PC-3 (cell line): ENCODE results near the gene PAK4. TPM values are rescaled to one million over a fixed set of nuclear protein-coding genes. Genes with fewer than 3 reads are reported as not detected.

Experiments used
- ATAC-seq: fragments of 200-7000 bp; cut with Tn5 transposase; 2 replicates; pipeline ENCODE4 v1.9.1; 2020; ENCODE audit warnings: mild to moderate bottlenecking, moderate library complexity
- BruUV-seq: library from RNA; stranded (reverse); fragments of 400-500 nt; replicated peaks from 2 replicates; lab custom pipeline; 2021; lab: Mats Ljungman, UMichigan
- CTCF ChIA-PET: fragments of 300-600 bp; sonication (Branson Sonifier 250); formaldehyde crosslinking; loops from one replicate; lab custom pipeline; 2022; ENCODE audit warnings: antibody characterized with exemption; lab: Charles Lee
- POLR2A ChIA-PET: fragments of 300-600 bp; sonication (Branson Sonifier 250); formaldehyde crosslinking; loops from one replicate; lab custom pipeline; 2022; ENCODE audit warnings: antibody characterized with exemption; ENCODE audit not compliant: unreplicated experiment; lab: Charles Lee
- DNase-seq: peaks from one replicate; pipeline ENCODE4 v3.0.0-alpha.2; 2015
- H2AFZ ChIP-seq: fragments of 300-600 bp; sonication (generic); 2 replicates; pipeline ENCODE4 v1.6.0; 2016; ENCODE audit warnings: antibody characterized with exemption, low read length
- H3F3A ChIP-seq: fragments of 300-600 bp; sonication (generic); one replicate; pipeline ENCODE4 v1.6.0; 2017; ENCODE audit warnings: antibody characterized with exemption, low read length, control low read depth, mild to moderate bottlenecking; ENCODE audit not compliant: unreplicated experiment
- H3K27ac ChIP-seq: fragments of 300-600 bp; sonication (generic); 2 replicates; pipeline ENCODE4 v1.5.1; 2016; ENCODE audit warnings: mild to moderate bottlenecking, low read length
- H3K27me3 ChIP-seq: fragments of 300-600 bp; sonication (generic); 2 replicates; pipeline ENCODE4 v1.6.1; 2016; ENCODE audit warnings: low read length, mixed read lengths
- H3K36me3 ChIP-seq: fragments of 300-600 bp; sonication (generic); 2 replicates; pipeline ENCODE4 v1.6.1; 2016; ENCODE audit warnings: low read depth, mixed run types, low read length, mixed read lengths
- H3K4me1 ChIP-seq: fragments of 300-600 bp; sonication (generic); 2 replicates; pipeline ENCODE4 v1.5.1; 2016; ENCODE audit warnings: low read length; ENCODE audit not compliant: insufficient read depth
- H3K4me2 ChIP-seq: fragments of 300-600 bp; sonication (generic); 2 replicates; pipeline ENCODE4 v1.6.0; 2016; ENCODE audit warnings: low read length
- H3K4me3 ChIP-seq: fragments of 300-600 bp; sonication (generic); 2 replicates; pipeline ENCODE4 v1.5.1; 2016; ENCODE audit warnings: mild to moderate bottlenecking, low read length, mixed read lengths
- H3K79me2 ChIP-seq: fragments of 300-600 bp; sonication (generic); 2 replicates; pipeline ENCODE4 v1.6.1; 2017; ENCODE audit warnings: low read length, mixed read lengths
- H3K9ac ChIP-seq: fragments of 300-600 bp; sonication (generic); 2 replicates; pipeline ENCODE4 v1.6.0; 2016; ENCODE audit warnings: mild to moderate bottlenecking, low read length
- H3K9me2 ChIP-seq: fragments of 300-600 bp; sonication (generic); replicated peaks from 2 replicates; pipeline ENCODE4 v1.6.1; 2016; ENCODE audit warnings: mixed run types, low read length, mixed read lengths
- H3K9me3 ChIP-seq: fragments of 300-600 bp; sonication (generic); 2 replicates; pipeline ENCODE4 v1.6.1; 2016; ENCODE audit warnings: low read length, mixed read lengths
- H4K20me1 ChIP-seq: fragments of 300-600 bp; sonication (generic); 2 replicates; pipeline ENCODE4 v1.6.1; 2016; ENCODE audit warnings: low read length, mixed read lengths
- EZH2 ChIP-seq: fragments of 300-600 bp; sonication (generic); IDR thresholded peaks from one replicate; pipeline ENCODE4 v1.6.1; 2017; ENCODE audit warnings: antibody characterized with exemption, mild to moderate bottlenecking, low read length; ENCODE audit not compliant: unreplicated experiment
- EZH2phosphoT487 ChIP-seq: fragments of 300-600 bp; sonication (generic); IDR thresholded peaks from 2 replicates; pipeline ENCODE4 v1.6.1; 2018; ENCODE audit warnings: mild to moderate bottlenecking, antibody characterized with exemption, low read length, borderline replicate concordance
- intact Hi-C: fragments of 100-400 bp; cut with micrococcal nuclease; formaldehyde crosslinking; loops from 2 replicates; pipeline ENCODE4 v1.9.0; 2023
- total RNA-seq: library from RNA; depleted of rRNA; stranded (reverse); fragments of >200 nt; gene quantifications from 2 replicates; pipeline ENCODE4 v1.2.3, GENCODE V29; 2014
- TF ChIP-seq, protein P1 (sequence below): fragments of 300-600 bp; sonication (generic); conservative IDR thresholded peaks from 2 replicates; pipeline ENCODE4 v1.5.1; 2017; ENCODE audit warnings: antibody characterized with exemption, low read depth, mild to moderate bottlenecking, low read length

Gene PAK4
- total RNA-seq, 1 experiment from 2014 or later, result 13.5 TPM

DNA sequence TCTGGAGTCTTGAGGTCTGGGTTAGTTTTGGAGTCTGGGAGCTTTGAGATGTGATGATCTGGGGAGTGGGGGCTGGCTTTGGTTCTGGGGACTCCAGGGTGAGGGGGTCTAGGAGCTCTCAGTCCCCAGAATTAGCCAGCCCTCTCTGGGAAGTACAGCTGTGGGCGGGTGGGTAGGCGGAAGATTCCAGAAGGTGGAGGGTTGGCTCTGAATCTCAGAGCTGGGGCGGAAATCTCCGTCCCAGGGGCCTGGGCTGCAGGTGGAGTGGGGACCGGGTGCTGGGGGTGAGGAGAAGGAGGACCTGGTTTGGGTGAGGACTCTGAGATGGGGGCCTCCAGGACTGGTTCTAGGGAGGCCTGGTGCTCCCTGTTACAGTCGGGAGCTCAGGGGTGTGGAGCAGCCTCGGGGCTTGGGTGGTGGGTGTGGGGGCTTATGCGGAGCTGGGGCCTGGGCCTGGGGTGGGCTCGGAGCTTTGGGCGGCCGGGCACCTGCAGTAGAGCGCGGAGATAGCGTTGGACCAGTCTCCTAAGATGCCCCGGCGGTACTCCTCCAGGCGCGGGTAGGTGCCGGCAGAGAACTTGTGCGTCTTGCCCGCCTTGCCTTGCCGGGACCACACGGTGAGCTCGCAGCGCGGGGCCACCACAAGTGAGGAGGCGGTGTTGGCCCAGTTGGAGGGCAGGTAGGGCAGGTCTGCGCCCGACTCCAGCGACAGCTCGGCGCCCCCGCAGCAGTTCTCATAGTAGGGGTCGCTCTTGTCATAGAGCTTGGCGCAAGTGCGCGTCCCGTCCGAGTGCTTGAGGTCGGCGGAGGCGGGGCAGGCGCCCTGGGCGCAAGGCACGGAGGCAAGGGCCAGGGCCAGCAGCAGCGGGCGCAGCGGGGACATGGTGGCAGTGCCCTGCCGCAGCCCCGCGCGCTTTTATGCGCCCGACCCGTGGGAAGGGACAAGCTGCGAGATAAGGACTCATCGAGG, 78.1 kb downstream of the PAK4 start, which contains the start of gene SYCN:
Gene SYCN (minus strand): TSS at position 892 of the 970 bp plus-strand sequence. CDS start 9 bp downstream, at position 883.
- Histone ChIP-seq H3K79me2 (no peaks in the 10 kb centered on the region), H3K4me2 (no peak within 1 kb of the TSS), H3K4me1 (no peaks in the 10 kb centered on the region), H3K36me3 (no peaks in the 10 kb centered on the region), H3K27me3 (no peaks in the 10 kb centered on the region), H2AFZ (no peak within 1 kb of the TSS), H3F3A (no peaks in the 10 kb centered on the region), H3K9me3 (no peaks in the 10 kb centered on the region), H3K4me3 (no peak within 1 kb of the TSS), H3K9ac (no peak within 1 kb of the TSS), H3K9me2 (no peaks in the 10 kb centered on the region), H3K27ac (no peak within 1 kb of the TSS), H4K20me1 (no peaks in the 10 kb centered on the region)
- no TSS peak for BruUV-seq
- POLR2A ChIA-PET, result no interaction called here
- no peak for ATAC-seq
- TF ChIP-seq EZH2phosphoT487 (no peak), EZH2 (no peak)
- TF ChIP-seq, protein P1, sequence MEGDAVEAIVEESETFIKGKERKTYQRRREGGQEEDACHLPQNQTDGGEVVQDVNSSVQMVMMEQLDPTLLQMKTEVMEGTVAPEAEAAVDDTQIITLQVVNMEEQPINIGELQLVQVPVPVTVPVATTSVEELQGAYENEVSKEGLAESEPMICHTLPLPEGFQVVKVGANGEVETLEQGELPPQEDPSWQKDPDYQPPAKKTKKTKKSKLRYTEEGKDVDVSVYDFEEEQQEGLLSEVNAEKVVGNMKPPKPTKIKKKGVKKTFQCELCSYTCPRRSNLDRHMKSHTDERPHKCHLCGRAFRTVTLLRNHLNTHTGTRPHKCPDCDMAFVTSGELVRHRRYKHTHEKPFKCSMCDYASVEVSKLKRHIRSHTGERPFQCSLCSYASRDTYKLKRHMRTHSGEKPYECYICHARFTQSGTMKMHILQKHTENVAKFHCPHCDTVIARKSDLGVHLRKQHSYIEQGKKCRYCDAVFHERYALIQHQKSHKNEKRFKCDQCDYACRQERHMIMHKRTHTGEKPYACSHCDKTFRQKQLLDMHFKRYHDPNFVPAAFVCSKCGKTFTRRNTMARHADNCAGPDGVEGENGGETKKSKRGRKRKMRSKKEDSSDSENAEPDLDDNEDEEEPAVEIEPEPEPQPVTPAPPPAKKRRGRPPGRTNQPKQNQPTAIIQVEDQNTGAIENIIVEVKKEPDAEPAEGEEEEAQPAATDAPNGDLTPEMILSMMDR, result no peak
- DNase-seq, result no peak
- CTCF ChIA-PET, result no interaction called here
- intact Hi-C loops, result no loop called here

DNA sequence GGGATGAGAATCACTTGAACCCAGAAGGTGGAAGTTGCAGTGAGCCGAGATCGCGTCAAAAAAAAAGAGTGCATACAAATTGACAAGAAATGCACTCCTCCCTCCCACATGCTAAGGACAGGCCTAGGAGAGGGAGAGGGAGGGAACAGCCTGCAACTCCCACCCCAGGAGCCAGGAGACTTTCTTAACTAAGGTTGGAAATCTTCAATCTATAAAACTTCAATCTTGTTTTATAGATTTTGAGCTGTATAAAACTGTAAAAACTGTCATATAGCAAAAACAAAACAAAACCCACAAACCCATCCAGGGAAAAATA, 79.8 kb downstream of the PAK4 start:
- Histone ChIP-seq H3K4me3 (no peak overlapping the region), H2AFZ (no peak overlapping the region), H3K9ac (no peak overlapping the region), H3K9me3 (no peaks in the 10 kb centered on the region), H4K20me1 (no peaks in the 10 kb centered on the region), H3K4me2 (no peak overlapping the region), H3K9me2 (no peaks in the 10 kb centered on the region), H3K27me3 (no peaks in the 10 kb centered on the region), H3F3A (no peaks in the 10 kb centered on the region), H3K27ac (no peak overlapping the region), H3K4me1 (no peaks in the 10 kb centered on the region), H3K79me2 (no peaks in the 10 kb centered on the region), H3K36me3 (no peaks in the 10 kb centered on the region)
- CTCF ChIA-PET, result no interaction called here
- intact Hi-C loops, result no loop called here
- no peak for DNase-seq
- no peak for ATAC-seq
- no TSS peak for BruUV-seq
- TF ChIP-seq, protein P1, result no peak
- TF ChIP-seq EZH2phosphoT487 (no peak), EZH2 (no peak)
- POLR2A ChIA-PET, result no interaction called here

DNA sequence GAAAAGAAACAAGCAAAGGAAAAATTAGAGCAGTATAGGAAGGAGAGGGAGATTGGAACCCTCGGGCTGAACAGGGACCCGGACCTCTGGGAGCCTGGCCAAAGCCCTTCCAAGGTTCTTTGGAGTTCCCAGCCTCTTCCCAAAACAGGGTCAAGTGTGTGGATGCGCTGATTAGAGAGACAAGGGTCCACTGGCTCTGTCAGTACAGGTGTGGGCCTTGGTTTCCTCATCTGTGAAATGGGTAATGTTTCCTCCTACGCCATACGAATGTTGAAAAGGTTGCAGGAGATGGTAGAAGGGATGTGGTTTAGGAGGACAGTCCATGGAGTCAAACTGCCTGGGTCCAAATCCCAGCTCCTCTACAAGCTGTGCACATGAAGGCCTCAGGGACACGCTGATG, 80.5 kb downstream of the PAK4 start:
- H3K9ac ChIP-seq, result no peak overlapping the region
- no peaks in the 10 kb centered on the region for H3F3A ChIP-seq
- H3K4me1 ChIP-seq, result no peaks in the 10 kb centered on the region
- TF ChIP-seq EZH2phosphoT487 (no peak), EZH2 (no peak)
- TF ChIP-seq, protein P1, result no peak
- CTCF ChIA-PET, result no interaction called here
- H3K36me3 ChIP-seq, result no peaks in the 10 kb centered on the region
- POLR2A ChIA-PET, result no interaction called here
- DNase-seq (no peak), ATAC-seq (no peak)
- no peaks in the 10 kb centered on the region for H4K20me1 ChIP-seq
- H3K9me2 ChIP-seq, result no peaks in the 10 kb centered on the region
- no peak overlapping the region for H3K4me2 ChIP-seq
- H3K27me3 ChIP-seq, result no peaks in the 10 kb centered on the region
- BruUV-seq, result no TSS peak
- H3K27ac ChIP-seq, result no peak overlapping the region
- H2AFZ ChIP-seq, result no peak overlapping the region
- no peaks in the 10 kb centered on the region for H3K79me2 ChIP-seq
- intact Hi-C loops, result no loop called here
- H3K9me3 ChIP-seq, result no peaks in the 10 kb centered on the region
- no peak overlapping the region for H3K4me3 ChIP-seq
